GM18951 (cell line): ENCODE measurements around the gene AP2A2.

Experiments used
- POLR2A ChIP-seq: IDR thresholded peaks from 4 replicates; pipeline ENCODE4 v1.6.1; 2011; ENCODE audit warnings: mild to moderate bottlenecking; ENCODE audit not compliant: insufficient read length, insufficient read depth; ENCODE audit errors: extremely low read depth
- in situ Hi-C: fragments of 300-500 bp; cut with MboI; formaldehyde crosslinking; loops from one replicate; pipeline ENCODE4 v1.12.0; 2022; ENCODE audit warnings: low sequenced_read_pairs, mixed read lengths, inconsistent platforms; ENCODE audit not compliant: unreplicated experiment

The AP2A2 gene

DNA sequence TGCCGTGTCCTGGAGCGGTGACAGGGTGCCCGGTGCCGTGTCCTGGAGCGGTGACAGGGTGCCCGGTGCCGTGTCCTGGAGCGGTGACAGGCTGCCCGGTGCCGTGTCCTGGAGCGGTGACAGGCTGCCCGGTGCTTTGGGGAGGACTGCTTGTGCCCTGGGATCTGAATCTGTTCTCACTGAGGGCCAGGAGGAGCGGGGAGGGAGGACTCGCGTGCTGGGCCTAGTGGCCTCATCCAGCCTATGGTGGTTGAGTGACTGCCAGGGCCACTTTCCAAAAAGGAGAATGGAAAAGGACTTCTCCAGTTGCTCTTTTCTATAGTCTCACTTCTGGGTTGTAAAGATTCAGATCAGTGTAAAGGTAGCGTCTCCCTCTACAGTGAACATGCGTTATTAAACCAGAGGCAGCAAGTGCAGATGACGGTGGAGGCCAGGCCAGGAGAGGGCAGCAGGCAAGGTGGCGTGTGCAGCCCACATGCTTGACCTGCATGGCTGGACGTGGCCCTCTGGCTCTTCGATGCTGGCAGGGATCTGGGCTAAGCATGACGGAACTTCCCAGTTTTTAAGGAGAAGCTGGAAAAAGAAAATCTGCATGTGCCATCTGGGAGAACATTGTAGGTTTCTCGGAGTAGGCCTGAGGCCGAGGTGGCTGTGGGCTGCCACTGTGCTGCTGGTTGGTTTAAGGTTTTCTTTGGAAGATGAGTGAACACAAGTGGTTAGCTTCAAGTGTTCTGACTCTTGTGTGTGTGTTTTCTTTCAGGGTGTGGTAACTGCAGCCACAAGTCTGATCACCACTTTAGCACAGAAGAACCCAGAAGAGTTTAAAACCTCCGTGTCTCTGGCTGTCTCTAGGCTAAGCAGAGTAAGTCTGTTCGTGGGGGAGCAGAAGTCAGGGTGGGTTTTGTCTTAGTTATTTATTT lies 55.0 kb downstream of the AP2A2 start:
- in situ Hi-C loops, result no loop called here
- TF ChIP-seq POLR2A, result no peak

DNA sequence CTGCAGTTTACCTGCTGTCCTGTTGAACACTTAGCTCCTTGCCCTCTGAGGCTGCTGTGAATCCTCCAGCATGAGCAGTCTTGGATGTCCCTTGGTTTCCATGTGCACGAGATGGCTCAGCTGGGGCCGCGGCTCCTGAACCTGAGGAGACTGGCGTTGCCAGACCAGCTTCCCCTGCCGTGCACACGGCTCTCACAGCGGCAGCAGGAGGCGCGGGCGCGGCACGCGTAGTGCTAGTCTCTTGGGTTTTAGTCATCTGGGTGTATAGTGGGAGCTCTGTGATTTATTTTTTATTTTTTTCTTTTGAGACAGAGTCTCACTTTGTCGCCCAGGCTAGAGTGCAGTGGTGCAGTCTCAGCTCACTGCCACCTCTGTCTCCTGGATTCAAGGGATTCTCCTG lies 56.1 kb downstream of the AP2A2 start:
- in situ Hi-C loops, result no loop called here

DNA sequence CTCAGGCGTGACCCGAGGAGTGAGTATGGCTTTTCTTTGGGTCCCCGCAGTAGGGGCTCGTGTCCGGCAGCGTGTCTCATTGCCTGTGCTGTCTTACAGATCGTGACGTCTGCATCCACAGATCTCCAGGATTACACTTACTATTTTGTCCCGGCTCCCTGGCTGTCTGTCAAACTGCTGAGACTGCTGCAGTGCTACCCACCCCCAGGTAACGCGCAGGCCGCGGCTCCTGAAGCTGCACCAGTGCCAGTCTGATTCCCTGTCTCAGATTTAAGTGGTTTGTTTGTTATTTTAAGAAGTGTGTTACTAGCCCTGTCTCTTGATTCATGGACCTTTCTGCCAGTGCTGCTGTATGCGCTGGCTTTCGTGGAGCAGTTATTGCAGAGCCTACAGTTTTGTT lies 58.9 kb downstream of the AP2A2 start:
- in situ Hi-C loops, result no loop called here

More for the DNA sequence above, 56.1 kb downstream of the AP2A2 start:
- TF ChIP-seq POLR2A, result no peak

DNA sequence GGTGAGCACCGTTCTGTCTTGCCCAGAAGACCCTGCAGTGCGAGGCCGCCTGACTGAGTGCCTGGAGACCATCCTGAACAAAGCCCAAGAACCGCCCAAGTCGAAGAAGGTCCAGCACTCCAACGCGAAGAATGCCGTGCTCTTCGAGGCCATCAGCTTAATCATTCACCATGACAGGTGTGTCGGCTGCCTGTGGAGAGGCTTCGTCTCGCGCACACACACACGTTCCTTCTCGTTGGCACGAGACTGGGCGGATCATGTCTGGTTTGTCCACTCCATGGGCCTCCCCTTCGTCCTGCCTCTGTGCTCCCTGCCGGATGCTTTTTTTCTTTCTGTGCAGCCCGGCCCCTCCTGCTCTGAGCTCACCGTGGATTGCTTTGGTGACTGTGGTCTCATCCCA lies 59.7 kb downstream of the AP2A2 start:
- TF ChIP-seq POLR2A, result no peak
- in situ Hi-C loops, result no loop called here

More for the DNA sequence above, 58.9 kb downstream of the AP2A2 start:
- TF ChIP-seq POLR2A, result no peak

DNA sequence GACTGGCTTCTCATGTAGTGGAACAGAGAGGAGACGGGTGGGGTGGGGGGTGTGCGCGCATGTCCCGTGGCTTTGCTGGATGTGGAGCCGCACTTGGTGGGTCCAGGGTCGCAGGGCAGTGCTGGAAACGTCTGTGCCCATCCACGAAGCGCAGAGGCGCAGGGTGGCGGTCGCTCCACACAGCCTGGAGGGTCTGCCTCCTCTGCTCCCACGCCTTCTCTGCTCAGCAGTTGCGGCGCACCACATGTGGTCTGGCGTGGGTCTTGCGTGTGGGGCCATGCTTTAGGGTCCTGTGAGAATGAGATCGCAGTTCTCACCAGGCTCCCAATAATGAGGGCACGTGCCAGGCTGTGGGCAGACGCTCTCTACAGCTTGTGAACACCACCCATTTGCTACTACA lies 60.2 kb downstream of the AP2A2 start:
- no peak for TF ChIP-seq POLR2A
- in situ Hi-C loops, result no loop called here

DNA sequence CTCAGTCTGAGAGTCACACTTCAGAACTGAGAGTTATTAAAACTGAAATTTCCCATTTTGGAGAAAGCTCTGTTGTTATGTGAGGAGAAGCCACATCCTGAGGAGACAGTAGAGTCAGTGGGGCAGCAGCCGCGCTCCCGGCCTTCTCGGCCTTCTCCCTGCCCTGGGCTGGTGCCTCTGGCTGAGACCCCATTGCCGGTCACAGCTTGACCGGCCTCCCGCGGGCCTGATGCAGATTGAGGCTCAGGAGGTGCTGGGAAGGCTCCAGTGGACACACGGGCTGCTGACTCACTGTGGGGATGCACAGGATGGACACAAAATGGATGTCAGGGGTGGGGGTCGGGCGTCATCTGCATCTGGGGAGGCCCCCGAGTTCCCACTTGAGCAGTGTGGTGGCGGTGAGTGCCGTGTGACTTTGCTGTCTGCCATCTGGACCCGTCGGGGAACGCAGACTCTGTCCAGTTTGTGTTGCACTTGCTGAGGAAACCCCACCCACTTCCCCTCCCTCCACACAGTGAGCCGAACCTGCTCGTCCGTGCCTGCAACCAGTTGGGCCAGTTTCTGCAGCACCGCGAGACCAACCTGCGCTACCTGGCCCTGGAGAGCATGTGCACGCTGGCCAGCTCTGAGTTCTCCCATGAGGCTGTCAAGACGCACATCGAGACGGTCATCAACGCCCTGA lies 60.7 kb downstream of the AP2A2 start:
- in situ Hi-C loops, result no loop called here
- no peak for TF ChIP-seq POLR2A

DNA sequence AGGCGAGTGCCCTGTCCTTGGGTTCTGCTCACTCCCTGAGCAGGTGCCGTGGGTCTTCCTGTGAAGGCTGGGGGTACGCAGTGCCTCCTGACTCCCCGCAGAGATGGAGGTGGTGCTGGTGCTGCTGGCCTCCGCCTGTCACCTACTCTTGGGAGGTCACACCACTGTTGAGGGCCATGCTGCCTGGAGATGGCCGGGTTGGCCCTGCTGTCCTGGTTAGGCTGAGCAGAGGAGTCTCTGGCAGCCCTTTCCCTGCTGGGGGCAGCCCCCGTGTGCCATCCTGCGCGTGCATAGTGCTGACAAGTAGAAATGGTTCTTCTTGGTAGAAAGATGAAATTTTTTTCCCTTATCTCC lies 61.3 kb downstream of the AP2A2 start:
- in situ Hi-C loops, result no loop called here

DNA sequence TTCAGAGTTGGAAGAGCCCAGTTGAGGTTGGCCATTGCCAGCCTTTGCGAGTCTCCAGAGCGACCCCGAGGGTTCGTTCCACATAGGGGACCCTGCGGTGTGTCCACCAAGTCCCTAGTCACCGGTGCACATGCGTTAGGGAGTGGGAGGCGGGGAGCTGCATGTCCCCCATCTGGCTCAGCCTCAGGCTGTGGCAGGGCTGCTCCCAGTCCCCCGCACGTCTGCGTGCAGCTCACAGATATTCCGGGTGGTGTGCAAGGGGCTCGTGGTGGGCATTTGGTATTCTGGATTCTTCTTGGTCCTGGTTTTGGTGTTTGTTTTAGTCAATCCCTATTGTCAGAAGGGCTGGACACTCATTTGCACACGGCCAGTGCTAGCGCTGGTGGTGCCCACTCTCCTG lies 62.0 kb downstream of the AP2A2 start:
- in situ Hi-C loops, result no loop called here
- no peak for TF ChIP-seq POLR2A

More for the DNA sequence above, 61.3 kb downstream of the AP2A2 start:
- TF ChIP-seq POLR2A, result no peak

DNA sequence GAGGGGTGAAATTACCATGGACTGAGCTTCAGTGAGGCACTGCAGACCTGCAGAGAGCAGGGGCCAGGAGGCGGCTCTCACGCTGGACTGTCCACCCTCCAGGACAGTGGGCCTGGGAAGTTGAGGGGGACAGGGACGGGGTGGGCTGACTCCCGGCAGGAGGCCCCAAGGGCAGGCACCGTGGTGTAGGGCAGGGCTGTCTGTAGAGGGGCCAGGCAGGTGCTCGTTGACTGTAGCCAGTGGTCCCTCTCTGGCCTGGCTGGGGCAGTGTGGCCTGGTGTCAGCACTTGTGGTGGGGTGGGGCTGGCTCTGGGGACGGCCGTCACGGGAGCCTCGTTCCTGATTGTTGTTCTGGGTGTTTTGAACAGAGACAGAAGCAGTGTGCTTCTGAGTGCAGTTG lies 64.4 kb downstream of the AP2A2 start:
- TF ChIP-seq POLR2A, result no peak
- in situ Hi-C loops, result no loop called here

DNA sequence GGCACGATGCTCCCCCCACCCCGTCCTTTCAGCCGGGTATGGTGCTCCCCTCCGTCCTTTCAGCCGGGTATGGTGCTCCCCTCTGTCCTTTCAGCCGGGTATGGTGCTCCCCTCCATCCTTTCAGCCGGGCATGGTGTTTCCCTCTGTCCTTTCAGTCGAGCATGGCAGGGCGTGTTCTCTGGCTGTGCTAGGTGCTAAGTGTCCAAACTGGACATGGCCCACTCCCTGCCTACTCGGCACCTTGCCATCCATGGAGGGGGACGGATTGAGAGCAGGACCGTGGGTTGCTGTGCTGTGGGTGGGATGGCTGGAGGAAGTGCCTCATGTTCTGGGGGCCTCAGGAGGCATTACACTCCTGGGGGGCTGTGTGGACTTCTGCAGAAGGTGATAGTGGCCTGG lies 65.4 kb downstream of the AP2A2 start:
- TF ChIP-seq POLR2A, result no peak
- in situ Hi-C loops, result no loop called here

DNA sequence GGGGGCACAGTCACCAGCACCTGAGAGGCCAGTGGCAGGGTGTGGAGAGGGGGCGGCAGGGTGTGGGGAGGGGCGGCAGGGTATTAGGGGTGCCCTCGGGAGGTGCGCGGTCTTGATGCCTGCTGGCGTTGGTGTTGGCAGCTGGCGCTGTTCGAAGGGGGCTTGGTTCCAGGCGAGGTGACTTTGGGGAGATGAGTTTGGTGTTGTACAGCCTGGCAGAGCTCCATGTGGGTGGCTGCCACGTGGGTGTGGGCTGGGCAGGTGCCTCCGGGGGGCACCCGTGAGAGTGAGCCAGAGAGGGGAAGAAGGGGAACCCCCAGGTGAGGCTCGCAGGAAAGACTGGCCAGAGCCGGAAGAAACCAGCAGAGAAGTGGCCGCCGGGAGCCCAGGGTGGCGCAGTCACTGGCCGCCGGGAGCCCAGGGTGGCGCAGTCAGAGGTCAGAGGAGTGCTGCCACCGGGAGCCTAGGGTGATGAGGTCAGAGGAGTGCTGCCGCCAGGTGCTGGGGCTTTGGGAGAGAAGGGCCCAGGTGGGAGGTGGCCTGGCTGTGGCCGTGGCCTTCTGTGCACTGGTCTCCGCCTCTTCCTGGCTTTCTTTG lies 66.1 kb downstream of the AP2A2 start:
- no peak for TF ChIP-seq POLR2A
- in situ Hi-C loops, result no loop called here

DNA sequence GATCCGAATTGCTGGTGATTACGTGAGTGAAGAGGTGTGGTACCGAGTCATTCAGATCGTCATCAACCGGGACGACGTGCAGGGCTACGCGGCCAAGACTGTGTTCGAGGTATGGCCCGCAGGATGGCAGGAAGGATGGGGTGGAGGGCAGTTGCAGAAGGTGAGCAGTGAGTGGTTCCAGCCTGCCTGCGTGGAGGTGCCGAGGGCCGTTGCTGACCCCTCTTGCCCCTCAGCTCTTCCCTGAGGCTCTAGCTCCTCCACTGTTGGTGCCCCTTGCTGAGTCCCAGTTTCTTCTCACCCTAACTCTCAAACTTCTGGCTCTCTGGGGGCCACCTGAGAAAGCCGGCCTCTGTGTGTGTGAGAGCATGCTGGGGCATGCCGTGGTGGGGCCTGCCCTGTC lies 66.9 kb downstream of the AP2A2 start:
- in situ Hi-C loops, result no loop called here
- no peak for TF ChIP-seq POLR2A

DNA sequence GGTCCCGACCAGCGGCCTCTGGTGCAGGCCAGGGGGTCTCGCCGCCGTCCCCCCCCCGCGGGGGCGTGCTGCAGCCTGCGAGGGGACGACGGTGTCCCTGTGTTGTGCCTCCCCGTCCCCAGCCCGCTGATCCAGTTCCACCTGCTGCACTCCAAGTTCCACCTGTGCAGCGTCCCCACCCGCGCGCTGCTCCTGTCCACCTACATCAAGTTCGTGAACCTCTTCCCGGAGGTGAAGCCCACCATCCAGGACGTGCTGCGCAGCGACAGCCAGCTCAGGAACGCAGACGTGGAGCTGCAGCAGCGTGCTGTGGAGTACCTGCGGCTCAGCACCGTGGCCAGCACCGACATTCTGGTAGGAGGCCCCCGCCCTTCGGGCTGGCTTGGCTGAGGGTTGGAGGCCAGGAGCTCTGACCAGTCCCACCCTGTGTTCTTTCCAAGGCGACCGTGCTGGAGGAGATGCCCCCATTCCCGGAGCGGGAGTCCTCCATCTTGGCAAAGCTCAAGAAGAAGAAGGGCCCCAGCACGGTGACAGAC lies 68.0 kb downstream of the AP2A2 start:
- in situ Hi-C loops, result no loop called here
- no peak for TF ChIP-seq POLR2A
